AG08395 (cell line): ENCODE data around the gene ARHGEF17.
"Not testable (repeated sequence)": the region's sequence is repeated elsewhere in the genome, so short reads cannot be mapped to it uniquely, and the experiment has no call there.

ENCODE experiments used
- DNase-seq: peaks from one replicate; pipeline ENCODE4 v3.0.0; 2012; ENCODE audit warnings: mixed read lengths, low spot score

ARHGEF17 gene

GRCh38 chr11:73271936-73272679 is 36.0 kb upstream of the ARHGEF17 start, which contains the start of gene P2RY6:
Gene P2RY6 (plus strand): TSS chr11:73272338. CDS start chr11:73296519, 24,181 bp downstream.
- peak; percentile 61 for DNase-seq

- no peak for DNase-seq
Observed at GRCh38 chr11:73272680-73273038, 35.4 kb upstream of the ARHGEF17 start.

- DNase-seq, result no peak
Observed at GRCh38 chr11:73273222-73273895, 34.7 kb upstream of the ARHGEF17 start.

GRCh38 chr11:73274191-73274590 is 33.9 kb upstream of the ARHGEF17 start:
- not testable (repeated sequence) for DNase-seq

- DNase-seq, result no peak
Observed at GRCh38 chr11:73274722-73275380, 33.2 kb upstream of the ARHGEF17 start.

GRCh38 chr11:73275381-73275750 is 32.7 kb upstream of the ARHGEF17 start:
- no peak for DNase-seq

- DNase-seq, result no peak
Observed at GRCh38 chr11:73277467-73277866, 30.6 kb upstream of the ARHGEF17 start.

- DNase-seq, result no peak
Observed at GRCh38 chr11:73280626-73281025, 27.4 kb upstream of the ARHGEF17 start.

- DNase-seq, result no peak
Observed at GRCh38 chr11:73281201-73281741, 26.8 kb upstream of the ARHGEF17 start.

- DNase-seq, result no peak
Observed at GRCh38 chr11:73281796-73282660, 26.0 kb upstream of the ARHGEF17 start.

- DNase-seq, result no peak
Observed at GRCh38 chr11:73283276-73284000, 24.6 kb upstream of the ARHGEF17 start.

GRCh38 chr11:73284106-73284505 is 24.0 kb upstream of the ARHGEF17 start:
- no peak for DNase-seq

- DNase-seq, result no peak
Observed at GRCh38 chr11:73285721-73286120, 22.4 kb upstream of the ARHGEF17 start.

- no peak for DNase-seq
Observed at GRCh38 chr11:73286240-73286810, 21.8 kb upstream of the ARHGEF17 start.

GRCh38 chr11:73287400-73288101 is 20.5 kb upstream of the ARHGEF17 start:
- no peak for DNase-seq

- no peak for DNase-seq
Observed at GRCh38 chr11:73288192-73288872, 19.7 kb upstream of the ARHGEF17 start.

GRCh38 chr11:73288873-73289707 is 19.0 kb upstream of the ARHGEF17 start:
- peak; percentile 88 for DNase-seq

- DNase-seq, result no peak
Observed at GRCh38 chr11:73290536-73290935, 17.5 kb upstream of the ARHGEF17 start.

GRCh38 chr11:73291196-73291595 is 16.9 kb upstream of the ARHGEF17 start:
- no peak for DNase-seq
